Measurements from ENCODE around the gene LAMA5. TPM values are rescaled to one million over a fixed set of nuclear protein-coding genes. Genes with fewer than 3 reads are reported as not detected.
A peak's percentile ranks its signal among the peaks of the same experiment; 100 is the strongest.

Gene LAMA5
- total and polyA plus RNA-seq, 8 donors, result 41.4 to 278 (median 79.6) TPM

- intact Hi-C loops (cut with DNase I; ENCODE audit: low total_unique reads), result no loop called here
- H3K4me3 ChIP-seq, result no peak overlapping the region
- no peaks in the 10 kb centered on the region for H3K9me3 ChIP-seq
- TF ChIP-seq POLR2AphosphoS5 (IDR thresholded peaks at IDR 0.05) (no peak), CTCF (IDR thresholded peaks at IDR 0.05) (no peak), EP300 (IDR thresholded peaks at IDR 0.05) (no peak), POLR2A (IDR thresholded peaks at IDR 0.05) (no peak)
- H3K27ac ChIP-seq, result no peak overlapping the region
- H3K36me3 ChIP-seq, result peaks cover 49 to 100% (median 96%) of the 10 kb centered on the region in 4 donors
- H3K4me1 ChIP-seq, result no peaks in the 10 kb centered on the region
- no peaks in the 10 kb centered on the region for H3K27me3 ChIP-seq
- no peak for DNase-seq
- WGBS, 5 donors, result 82 to 89% (median 87%) methylated on average over 9 of the region's 9 CpGs
Observed at GRCh38 chr20:62293946-62294345, 73.2 kb downstream of the LAMA5 start.

GRCh38 chr20:62293111-62293784 is 73.9 kb downstream of the LAMA5 start:
- Histone ChIP-seq H3K4me3 (no peak overlapping the region), H3K4me1 (no peaks in the 10 kb centered on the region), H3K27me3 (no peaks in the 10 kb centered on the region), H3K9me3 (no peaks in the 10 kb centered on the region), H3K36me3 (peaks cover 49 to 97% (median 95%) of the 10 kb centered on the region in 4 donors), H3K27ac (no peak overlapping the region)
- 85 to 90% (median 87%) methylated on average over 20 of the region's 20 CpGs for WGBS, 5 donors
- no peak for DNase-seq
- intact Hi-C loops (cut with DNase I; ENCODE audit: low total_unique reads), result no loop called here
- TF ChIP-seq EP300 (IDR thresholded peaks at IDR 0.05) (no peak), CTCF (IDR thresholded peaks at IDR 0.05) (no peak)

GRCh38 chr20:62292108-62292507 is 75.0 kb downstream of the LAMA5 start:
- DNase-seq, result peak in 1 of 2 donors; percentile 59
- H3K36me3 ChIP-seq, result peaks cover 49 to 96% (median 95%) of the 10 kb centered on the region in 4 donors

More at GRCh38 chr20:62292108-62292507, 75.0 kb downstream of the LAMA5 start:
- H3K27ac ChIP-seq, result peak overlapping the region in 2 of 5 donors; percentile 37 to 56
- intact Hi-C loops (cut with DNase I; ENCODE audit: low total_unique reads), result no loop called here
- no peaks in the 10 kb centered on the region for H3K27me3 ChIP-seq
- no peaks in the 10 kb centered on the region for H3K9me3 ChIP-seq
- TF ChIP-seq EP300 (IDR thresholded peaks at IDR 0.05) (no peak), POLR2A (IDR thresholded peaks at IDR 0.05) (no peak), CTCF (IDR thresholded peaks at IDR 0.05) (no peak), POLR2AphosphoS5 (IDR thresholded peaks at IDR 0.05) (no peak)
- H3K4me1 ChIP-seq, result no peaks in the 10 kb centered on the region
- no peak overlapping the region for H3K4me3 ChIP-seq
- WGBS, 5 donors, result 68 to 79% (median 74%) methylated on average over 10 to 11 of the region's 11 CpGs

All from stomach (tissue), 9 donors.